ENCODE data around the gene SOX12.

SOX12 gene

GRCh38 chr20:290084-290831 is 35.1 kb upstream of the SOX12 start, which contains the start of gene C20orf96:
Gene C20orf96, minus strand, starts transcription at chr20:290750. Its CDS starts 140 bp downstream, at chr20:290610.
- no peaks in the 10 kb centered on the region for H3K27me3 ChIP-seq (replicated peaks; ENCODE audit: control insufficient read depth, insufficient read depth, low read length)
- peak within 1 kb of the TSS; percentile 97 for H3K4me3 ChIP-seq (ENCODE audit: low read length)
- peak; percentile 97 for DNase-seq (ENCODE audit: low read depth)
- H3K9me3 ChIP-seq (ENCODE audit: control insufficient read depth, low read length), result no peaks in the 10 kb centered on the region
- H3K9ac ChIP-seq (ENCODE audit: low read length), result peak within 1 kb of the TSS; percentile 94
- peaks cover 20% of the 10 kb centered on the region for H3K4me1 ChIP-seq (ENCODE audit: control insufficient read depth, insufficient read depth, low read length)
- H3K36me3 ChIP-seq (ENCODE audit: control insufficient read depth, insufficient read depth, low read length, severe bottlenecking), result no peaks in the 10 kb centered on the region

GRCh38 chr20:294602-295001 is 30.8 kb upstream of the SOX12 start:
- Histone ChIP-seq H3K9ac (ENCODE audit: low read length) (no peak overlapping the region), H3K4me1 (ENCODE audit: control insufficient read depth, insufficient read depth, low read length) (peaks cover 34% of the 10 kb centered on the region), H3K36me3 (ENCODE audit: control insufficient read depth, insufficient read depth, low read length, severe bottlenecking) (no peaks in the 10 kb centered on the region), H3K4me3 (ENCODE audit: low read length) (no peak overlapping the region), H3K9me3 (ENCODE audit: control insufficient read depth, low read length) (no peaks in the 10 kb centered on the region), H3K27me3 (replicated peaks; ENCODE audit: control insufficient read depth, insufficient read depth, low read length) (no peaks in the 10 kb centered on the region)
- DNase-seq (ENCODE audit: low read depth), result no peak

GRCh38 chr20:295804-296203 is 29.5 kb upstream of the SOX12 start:
- no peaks in the 10 kb centered on the region for H3K27me3 ChIP-seq (replicated peaks; ENCODE audit: control insufficient read depth, insufficient read depth, low read length)
- H3K9ac ChIP-seq (ENCODE audit: low read length), result no peak overlapping the region
- H3K4me3 ChIP-seq (ENCODE audit: low read length), result no peak overlapping the region
- no peaks in the 10 kb centered on the region for H3K9me3 ChIP-seq (ENCODE audit: control insufficient read depth, low read length)
- no peak for DNase-seq (ENCODE audit: low read depth)
- H3K36me3 ChIP-seq (ENCODE audit: control insufficient read depth, insufficient read depth, low read length, severe bottlenecking), result no peaks in the 10 kb centered on the region
- peaks cover 37% of the 10 kb centered on the region for H3K4me1 ChIP-seq (ENCODE audit: control insufficient read depth, insufficient read depth, low read length)

- no peaks in the 10 kb centered on the region for H3K36me3 ChIP-seq (ENCODE audit: control insufficient read depth, insufficient read depth, low read length, severe bottlenecking)
- peak within 1 kb of the TSS; percentile 98 for H3K9ac ChIP-seq (ENCODE audit: low read length)
- H3K4me3 ChIP-seq (ENCODE audit: low read length), result peak within 1 kb of the TSS; percentile 97
- no peaks in the 10 kb centered on the region for H3K27me3 ChIP-seq (replicated peaks; ENCODE audit: control insufficient read depth, insufficient read depth, low read length)
- no peaks in the 10 kb centered on the region for H3K9me3 ChIP-seq (ENCODE audit: control insufficient read depth, low read length)
- peak; percentile 99 for DNase-seq (ENCODE audit: low read depth)
- peaks cover 34% of the 10 kb centered on the region for H3K4me1 ChIP-seq (ENCODE audit: control insufficient read depth, insufficient read depth, low read length)
These were observed 28.0 kb upstream of the SOX12 start, which contains the start of gene ZCCHC3 for GRCh38 chr20:297098-297924. Gene ZCCHC3, plus strand, starts transcription at chr20:297570. Its CDS starts 17 bp downstream, at chr20:297587.

GRCh38 chr20:297925-298775 is 27.2 kb upstream of the SOX12 start:
- DNase-seq (ENCODE audit: low read depth), result peak; percentile 74
- Histone ChIP-seq H3K9me3 (ENCODE audit: control insufficient read depth, low read length) (no peaks in the 10 kb centered on the region), H3K9ac (ENCODE audit: low read length) (peak overlapping the region; percentile 98), H3K4me1 (ENCODE audit: control insufficient read depth, insufficient read depth, low read length) (peaks cover 28% of the 10 kb centered on the region), H3K36me3 (ENCODE audit: control insufficient read depth, insufficient read depth, low read length, severe bottlenecking) (no peaks in the 10 kb centered on the region), H3K27me3 (replicated peaks; ENCODE audit: control insufficient read depth, insufficient read depth, low read length) (no peaks in the 10 kb centered on the region), H3K4me3 (ENCODE audit: low read length) (peak overlapping the region; percentile 97)

GRCh38 chr20:298776-299391 is 26.5 kb upstream of the SOX12 start:
- DNase-seq (ENCODE audit: low read depth), result peak; percentile 41
- H3K4me1 ChIP-seq (ENCODE audit: control insufficient read depth, insufficient read depth, low read length), result peaks cover 27% of the 10 kb centered on the region
- peak overlapping the region; percentile 98 for H3K9ac ChIP-seq (ENCODE audit: low read length)
- H3K36me3 ChIP-seq (ENCODE audit: control insufficient read depth, insufficient read depth, low read length, severe bottlenecking), result no peaks in the 10 kb centered on the region
- H3K9me3 ChIP-seq (ENCODE audit: control insufficient read depth, low read length), result no peaks in the 10 kb centered on the region
- peak overlapping the region; percentile 97 for H3K4me3 ChIP-seq (ENCODE audit: low read length)
- H3K27me3 ChIP-seq (replicated peaks; ENCODE audit: control insufficient read depth, insufficient read depth, low read length), result no peaks in the 10 kb centered on the region

- H3K36me3 ChIP-seq (ENCODE audit: control insufficient read depth, insufficient read depth, low read length, severe bottlenecking), result no peaks in the 10 kb centered on the region
- H3K4me3 ChIP-seq (ENCODE audit: low read length), result peak overlapping the region; percentile 97
- no peaks in the 10 kb centered on the region for H3K9me3 ChIP-seq (ENCODE audit: control insufficient read depth, low read length)
- no peak for DNase-seq (ENCODE audit: low read depth)
- peak overlapping the region; percentile 30 for H3K9ac ChIP-seq (ENCODE audit: low read length)
- H3K4me1 ChIP-seq (ENCODE audit: control insufficient read depth, insufficient read depth, low read length), result peaks cover 27% of the 10 kb centered on the region
- no peaks in the 10 kb centered on the region for H3K27me3 ChIP-seq (replicated peaks; ENCODE audit: control insufficient read depth, insufficient read depth, low read length)
These were observed 24.9 kb upstream of the SOX12 start for GRCh38 chr20:300345-300990.

- Histone ChIP-seq H3K9ac (ENCODE audit: low read length) (no peak overlapping the region), H3K27me3 (replicated peaks; ENCODE audit: control insufficient read depth, insufficient read depth, low read length) (no peaks in the 10 kb centered on the region), H3K4me1 (ENCODE audit: control insufficient read depth, insufficient read depth, low read length) (peaks cover 18% of the 10 kb centered on the region), H3K4me3 (ENCODE audit: low read length) (no peak overlapping the region), H3K9me3 (ENCODE audit: control insufficient read depth, low read length) (no peaks in the 10 kb centered on the region), H3K36me3 (ENCODE audit: control insufficient read depth, insufficient read depth, low read length, severe bottlenecking) (no peaks in the 10 kb centered on the region)
- no peak for DNase-seq (ENCODE audit: low read depth)
These were observed 23.2 kb upstream of the SOX12 start for GRCh38 chr20:301886-302848.

- Histone ChIP-seq H3K36me3 (ENCODE audit: control insufficient read depth, insufficient read depth, low read length, severe bottlenecking) (no peaks in the 10 kb centered on the region), H3K9ac (ENCODE audit: low read length) (no peak overlapping the region)
These were observed 19.6 kb upstream of the SOX12 start for GRCh38 chr20:305745-306144.

More at GRCh38 chr20:305745-306144, 19.6 kb upstream of the SOX12 start:
- Histone ChIP-seq H3K4me1 (ENCODE audit: control insufficient read depth, insufficient read depth, low read length) (peaks cover 18% of the 10 kb centered on the region), H3K9me3 (ENCODE audit: control insufficient read depth, low read length) (no peaks in the 10 kb centered on the region), H3K27me3 (replicated peaks; ENCODE audit: control insufficient read depth, insufficient read depth, low read length) (no peaks in the 10 kb centered on the region), H3K4me3 (ENCODE audit: low read length) (no peak overlapping the region)
- DNase-seq (ENCODE audit: low read depth), result no peak

All from adipocyte (in vitro differentiated cells).